ENCODE measurements around the gene SRSF7. TPM values are rescaled to one million over a fixed set of nuclear protein-coding genes. Genes with fewer than 3 reads are reported as not detected.
A peak's percentile ranks its signal among the peaks of the same experiment; 100 is the strongest.

The SRSF7 gene
- 202 and 204 TPM in 2 replicates for total RNA-seq
- 118 and 165 TPM in 2 replicates for polyA plus RNA-seq
- polyA plus RNA-seq (2011; cell fraction: cytosol; rRNA removed), result 208 and 225 TPM in 2 replicates
- 451 and 577 TPM in 2 replicates for polyA plus RNA-seq (2011; cell fraction: nucleus; rRNA removed)
- 172 and 242 TPM in 2 replicates for polyA plus RNA-seq (2012)
- 217 and 224 TPM in 2 replicates for polyA minus RNA-seq
- 122 TPM for polyA minus RNA-seq (2011; cell fraction: cytosol; rRNA and poly(A)+ RNA removed)
- 123 and 148 TPM in 2 replicates for polyA minus RNA-seq (2011; cell fraction: nucleus; rRNA and poly(A)+ RNA removed)
- percentile 99 among the genes with signal in this experiment for Bru-seq, nascent RNA
- percentile 96 among the genes with signal in this experiment for BruChase-seq, experiment 1, labeled RNA remaining after a 6-hour chase
- BruChase-seq, experiment 2, labeled RNA remaining after a 2-hour chase, result percentile 98 among the genes with signal in this experiment
- long read RNA-seq, transcript SRSF7-201 (8 exons, 2,489 nt), result major isoform, 185 of 327 reads
- long read RNA-seq, transcript SRSF7-202 (8 exons, 1,050 nt), result minor isoform, 19 of 327 reads
- long read RNA-seq, transcript SRSF7-209 (7 exons, 2,453 nt), result minor isoform, 25 of 327 reads
- long read RNA-seq, transcript SRSF7-208 (7 exons, 1,903 nt), result minor isoform, 13 of 327 reads
- long read RNA-seq, partial matches to known transcripts, result 22 of 327 reads
- long read RNA-seq, other reads (novel, unspliced or antisense), result 47 of 327 reads

DNA sequence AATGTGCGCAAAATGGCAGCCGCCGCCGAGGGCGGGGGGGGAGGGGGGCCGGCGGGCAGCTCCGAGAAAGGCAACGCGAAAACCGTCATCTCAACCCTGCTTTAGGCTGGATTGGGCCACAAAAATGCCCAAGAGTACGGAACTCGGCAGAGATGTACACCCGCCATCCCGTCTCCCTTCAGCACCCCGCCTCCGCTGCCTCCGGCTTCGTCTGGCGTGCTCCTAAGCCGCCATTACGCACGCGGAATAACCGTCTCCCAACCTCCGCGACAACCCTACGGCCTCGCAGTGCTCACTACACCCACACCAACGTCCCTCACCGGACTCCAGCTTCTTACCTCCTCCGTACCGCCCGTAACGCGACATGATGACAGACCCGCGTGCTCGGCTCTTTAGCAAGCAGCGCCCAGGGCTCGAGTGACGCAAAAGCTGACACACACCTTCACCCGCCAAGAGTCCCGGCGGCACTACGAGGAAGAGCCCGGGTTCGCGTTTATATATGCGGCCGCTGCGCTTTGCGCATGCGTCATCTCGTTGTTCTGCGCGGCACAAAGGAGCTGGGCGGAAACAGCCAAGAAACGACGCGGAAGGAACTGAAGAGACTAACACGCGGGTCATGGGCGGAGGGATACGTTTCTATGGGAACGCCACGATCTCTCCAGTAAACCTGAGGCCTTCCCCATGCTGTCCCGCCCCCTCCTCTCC, at the start of gene SRSF7:
TSS of gene SRSF7 (minus strand) at position 471 of the 705 bp plus-strand sequence. CDS start at position 366, 105 bp downstream.
- intact Hi-C loops (cut with micrococcal nuclease), result loop anchor here (1.0 to 2.0 kb wide), 5 partner anchors 27 to 370 kb away; partner anchors contain the start of genes GEMIN6, HNRNPLL and SOS1
- Histone ChIP-seq H3K4me1 (ENCODE audit: control insufficient read depth, extremely low read depth, insufficient read depth, low read length) (peaks cover 36% of the 10 kb centered on the region), H3K4me2 (ENCODE audit: insufficient read depth, low read length) (peak within 1 kb of the TSS; percentile 96), H3K27ac (ENCODE audit: insufficient read depth, low read depth, low read length) (peak within 1 kb of the TSS; percentile 85), H3K9me1 (replicated peaks; ENCODE audit: control insufficient read depth, extremely low read depth, insufficient read depth, low read length) (no peaks in the 10 kb centered on the region), H3K9ac (replicated peaks; ENCODE audit: extremely low read depth, insufficient read depth, low read length) (peak within 1 kb of the TSS; percentile 96), H4K20me1 (replicated peaks; ENCODE audit: control insufficient read depth, extremely low read depth, insufficient read depth, low read length) (peaks cover 6% of the 10 kb centered on the region), H2AFZ (ENCODE audit: low read depth, low read length) (peak within 1 kb of the TSS; percentile 81), H3K79me2 (ENCODE audit: control insufficient read depth, insufficient read depth, low read length) (peaks cover 51% of the 10 kb centered on the region), H3K27me3 (ENCODE audit: control insufficient read depth in 2 of 2, insufficient read depth in 2 of 2, low read length in 2 of 2) (no peaks in the 10 kb centered on the region), H3K4me3 (replicated peaks in 1 of 3; ENCODE audit: insufficient read depth in 1 of 3, low read depth in 1 of 3, low read length in 3 of 3) (peak within 1 kb of the TSS; percentile 54 to 92 (median 72)), H3K9me3 (replicated peaks; ENCODE audit: control insufficient read depth, insufficient read depth, low read length) (no peaks in the 10 kb centered on the region), H3K36me3 (ENCODE audit: control insufficient read depth in 2 of 2, extremely low read depth in 1 of 2, insufficient read depth in 2 of 2, low read length in 2 of 2) (peaks cover 10 to 24% of the 10 kb centered on the region in 2 experiments)
- TSS peak; percentile 18 for BruUV-seq (replicated peaks)
- dilution Hi-C loops (cut with MboI; ENCODE audit: extremely low pct_ligation_motif_present, low sequenced_read_pairs), result no loop called here
- ChIA-PET POLR2A (interaction anchor here (0.5 to 3.2 kb wide), 67 partner anchors 9 to 1006 kb away, joined by 3 to 64 read pairs (median 4); partner anchors contain the start of genes ATL2, DHX57, GALM and GEMIN6), CTCF (interaction anchor here (0.7 to 1.5 kb wide), 4 partner anchors 19 to 170 kb away, joined by 3 to 5 read pairs (median 3); no protein-coding TSS in a partner anchor)
- TF ChIP-seq, protein P1, sequence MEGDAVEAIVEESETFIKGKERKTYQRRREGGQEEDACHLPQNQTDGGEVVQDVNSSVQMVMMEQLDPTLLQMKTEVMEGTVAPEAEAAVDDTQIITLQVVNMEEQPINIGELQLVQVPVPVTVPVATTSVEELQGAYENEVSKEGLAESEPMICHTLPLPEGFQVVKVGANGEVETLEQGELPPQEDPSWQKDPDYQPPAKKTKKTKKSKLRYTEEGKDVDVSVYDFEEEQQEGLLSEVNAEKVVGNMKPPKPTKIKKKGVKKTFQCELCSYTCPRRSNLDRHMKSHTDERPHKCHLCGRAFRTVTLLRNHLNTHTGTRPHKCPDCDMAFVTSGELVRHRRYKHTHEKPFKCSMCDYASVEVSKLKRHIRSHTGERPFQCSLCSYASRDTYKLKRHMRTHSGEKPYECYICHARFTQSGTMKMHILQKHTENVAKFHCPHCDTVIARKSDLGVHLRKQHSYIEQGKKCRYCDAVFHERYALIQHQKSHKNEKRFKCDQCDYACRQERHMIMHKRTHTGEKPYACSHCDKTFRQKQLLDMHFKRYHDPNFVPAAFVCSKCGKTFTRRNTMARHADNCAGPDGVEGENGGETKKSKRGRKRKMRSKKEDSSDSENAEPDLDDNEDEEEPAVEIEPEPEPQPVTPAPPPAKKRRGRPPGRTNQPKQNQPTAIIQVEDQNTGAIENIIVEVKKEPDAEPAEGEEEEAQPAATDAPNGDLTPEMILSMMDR (IDR thresholded peaks at IDR 0.05; ENCODE audit: extremely low read depth in 1 of 2, insufficient read depth in 1 of 2, low read depth in 1 of 2, low read length in 2 of 2), result no peak
- TF ChIP-seq GATA2 (IDR thresholded peaks at IDR 0.05; ENCODE audit: insufficient read depth, insufficient read length, low read depth, low read length) (no peak), EZH2 (IDR thresholded peaks at IDR 0.05; ENCODE audit: borderline replicate concordance, low read depth, low read length, severe bottlenecking) (no peak), JUN (IDR thresholded peaks at IDR 0.05; ENCODE audit: borderline replicate concordance, insufficient read depth, insufficient read length, low read depth) (peak; percentile 17), FOS (IDR thresholded peaks at IDR 0.05; ENCODE audit: borderline replicate concordance, insufficient read depth, low read length) (no peak), POLR2AphosphoS5 (IDR thresholded peaks at IDR 0.05; ENCODE audit: insufficient read depth, low read depth, low read length) (peak; percentile 100), MYC (IDR thresholded peaks at IDR 0.05; ENCODE audit: low read depth, low read length) (peak; percentile 84), POLR2A (IDR thresholded peaks at IDR 0.05; ENCODE audit: low read depth, low read length) (peak; percentile 100)
- TF ChIP-seq, protein P2, sequence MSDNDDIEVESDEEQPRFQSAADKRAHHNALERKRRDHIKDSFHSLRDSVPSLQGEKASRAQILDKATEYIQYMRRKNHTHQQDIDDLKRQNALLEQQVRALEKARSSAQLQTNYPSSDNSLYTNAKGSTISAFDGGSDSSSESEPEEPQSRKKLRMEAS (IDR thresholded peaks at IDR 0.05; ENCODE audit: insufficient read depth, insufficient read length), result peak; percentile 63
- peak; percentile 99 for DNase-seq (ENCODE audit: low read depth, low spot score)
- FAIRE-seq, result peak; percentile 99

Data from endothelial cell of umbilical vein (primary cell).